HCT116 (cell line): ENCODE data around the gene SLC46A3. TPM values are rescaled to one million over a fixed set of nuclear protein-coding genes. Genes with fewer than 3 reads are reported as not detected.

Experiments used
- ATAC-seq: fragments of 200-7000 bp; cut with Tn5 transposase; 2 replicates; pipeline ENCODE4 v1.9.1; 2020; ENCODE audit warnings: mild to moderate bottlenecking, moderate library complexity
- BruUV-seq: library from RNA; stranded (reverse); fragments of 400-500 nt; replicated peaks from 2 replicates; lab custom pipeline; 2021; lab: Mats Ljungman, UMichigan
- CTCF ChIA-PET: fragments of 300-600 bp; sonication (Branson Sonifier 250); formaldehyde crosslinking; loops from one replicate; lab custom pipeline; 2021; ENCODE audit warnings: antibody characterized with exemption; lab: Charles Lee
- POLR2A ChIA-PET: fragments of 300-600, 350-600 bp; sonication (Branson Sonifier 250); formaldehyde crosslinking; loops from one replicate; lab custom pipeline; 2021; ENCODE audit warnings: antibody characterized with exemption; lab: Charles Lee
- RAD21 ChIA-PET, 2 experiments: fragments of 300-600 bp; sonication (Branson Sonifier 250); formaldehyde crosslinking; loops; one replicate each; lab custom pipeline; 2023; ENCODE audit warnings: low total read pairs in 2 of 2; ENCODE audit not compliant: uncharacterized antibody in 2 of 2, unreplicated experiment in 2 of 2, low non-redundant PET in 1 of 2; lab: Charles Lee
- DNase-seq: peaks from one replicate; pipeline ENCODE4 v3.0.0-alpha.2; 2010; ENCODE audit warnings: low read depth, low spot score
- H2AFZ ChIP-seq: fragments of 200-600 bp; shearing (Covaris generic), sonication (generic); 2 replicates; pipeline ENCODE4 v1.6.1; 2017; ENCODE audit warnings: low read depth, mixed run types, mixed read lengths, antibody characterized with exemption, low read length; ENCODE audit not compliant: poor library complexity, severe bottlenecking
- H3K27ac ChIP-seq: 2 replicates; pipeline ENCODE4 v1.5.1; 2012; ENCODE audit warnings: low read depth, low read length
- H3K27me3 ChIP-seq: fragments of 200-600 bp; sonication (generic); 2 replicates; pipeline ENCODE4 v1.6.1; 2016; ENCODE audit warnings: mixed run types, low read length, mixed read lengths; ENCODE audit not compliant: insufficient read depth
- H3K36me3 ChIP-seq, 2 experiments: fragments of 200-500 bp in 1 of 2; fragments of 200-600 bp in 1 of 2; sonication (Bioruptor generic) in 1 of 2; sonication (generic) in 1 of 2; 2 replicates each; pipeline versions ENCODE4 v1.5.1 to v1.6.1; 2014 to 2016; ENCODE audit warnings: low read length in 2 of 2, inconsistent platforms in 1 of 2, mixed read lengths in 1 of 2, mixed run types in 1 of 2; ENCODE audit not compliant: insufficient read depth in 2 of 2, control insufficient read depth in 1 of 2
- H3K4me1 ChIP-seq, 2 experiments: fragments of 200-600 bp in 1 of 2; sonication (generic) in 1 of 2; 2 replicates each; pipeline versions ENCODE4 v1.5.1 to v1.6.1; 2012 to 2017; ENCODE audit warnings: low read length in 2 of 2, inconsistent platforms in 1 of 2, mild to moderate bottlenecking in 1 of 2, mixed read lengths in 1 of 2, mixed run types in 1 of 2, moderate library complexity in 1 of 2; ENCODE audit not compliant: insufficient read depth in 2 of 2, control insufficient read depth in 1 of 2
- H3K4me2 ChIP-seq: fragments of 200-600 bp; sonication (generic); 2 replicates; pipeline ENCODE4 v1.6.1; 2017; ENCODE audit warnings: mixed run types, low read length, mixed read lengths
- H3K4me3 ChIP-seq, 2 experiments: fragments of 200-600 bp in 1 of 2; sonication (generic) in 1 of 2; replicated peaks in 1 of 2; 2 replicates each; pipeline ENCODE4 v1.5.1; 2011 to 2016; ENCODE audit warnings: low read length in 2 of 2, control low read depth in 1 of 2, low read depth in 1 of 2, mild to moderate bottlenecking in 1 of 2, mixed read lengths in 1 of 2, mixed run types in 1 of 2
- H3K79me2 ChIP-seq: fragments of 200-600 bp; sonication (generic); 2 replicates; pipeline ENCODE4 v1.6.1; 2017; ENCODE audit warnings: mild to moderate bottlenecking, mixed run types, low read length, moderate library complexity, mixed read lengths; ENCODE audit not compliant: insufficient read depth
- H3K9ac ChIP-seq: fragments of 200-600 bp; sonication (generic); 2 replicates; pipeline ENCODE4 v1.6.1; 2016; ENCODE audit warnings: low read length, mixed read lengths
- H3K9me2 ChIP-seq: fragments of 200-600 bp; sonication (generic), shearing (Covaris generic); 2 replicates; pipeline ENCODE4 v1.6.1; 2017; ENCODE audit warnings: mixed run types, mild to moderate bottlenecking, moderate library complexity; ENCODE audit not compliant: insufficient read depth
- H3K9me3 ChIP-seq, 2 experiments: fragments of 200-500 bp in 1 of 2; fragments of 200-600 bp in 1 of 2; sonication (Bioruptor generic) in 1 of 2; sonication (generic) in 1 of 2; 2 replicates each; pipeline ENCODE4 v1.6.1; 2014 to 2017; ENCODE audit warnings: low read length in 2 of 2, mixed read lengths in 2 of 2, inconsistent platforms in 1 of 2, low read depth in 1 of 2, mild to moderate bottlenecking in 1 of 2, mixed run types in 1 of 2, moderate library complexity in 1 of 2; ENCODE audit not compliant: control insufficient read depth in 1 of 2, insufficient read depth in 1 of 2
- H4K20me1 ChIP-seq: fragments of 200-600 bp; sonication (generic), shearing (Covaris generic); 2 replicates; pipeline ENCODE4 v1.6.1; 2017; ENCODE audit warnings: mixed run types, mild to moderate bottlenecking, moderate library complexity; ENCODE audit not compliant: insufficient read depth
- RAD21 ChIP-seq: IDR thresholded peaks from 2 replicates; pipeline ENCODE4 v1.6.1; 2012; ENCODE audit warnings: low read depth, mild to moderate bottlenecking
- intact Hi-C: fragments of 100-400 bp; cut with micrococcal nuclease; formaldehyde crosslinking; loops from 2 replicates; pipeline ENCODE4 v1.10.0; 2022
- total RNA-seq: library from RNA; stranded (reverse); gene quantifications from one replicate; pipeline ENCODE4 v1.2.1, GENCODE V29; 2021; ENCODE audit not compliant: unreplicated experiment
- TF ChIP-seq, protein P1 (sequence below): IDR thresholded peaks from 2 replicates; pipeline ENCODE4 v1.6.1; 2011; ENCODE audit warnings: mild to moderate bottlenecking, low read length, moderate library complexity; ENCODE audit not compliant: insufficient replicate concordance; ENCODE audit errors: extremely low read depth
- TF ChIP-seq, protein P2 (sequence below), 3 experiments: fragments of 200-600 bp in 1 of 3; sonication (generic) in 1 of 3; IDR thresholded peaks in 2 of 3; conservative IDR thresholded peaks in 1 of 3; 2 replicates each; pipeline ENCODE4 v1.5.1; 2012 to 2017; ENCODE audit warnings: low read depth in 2 of 3, low read length in 2 of 3, antibody characterized with exemption in 1 of 3, borderline replicate concordance in 1 of 3, control low read depth in 1 of 3, mild to moderate bottlenecking in 1 of 3, mixed read lengths in 1 of 3, mixed run types in 1 of 3, moderate library complexity in 1 of 3; ENCODE audit not compliant: insufficient read depth in 1 of 3

Gene SLC46A3
- total RNA-seq, 1 experiment from 2014 or later = 0.93 TPM

DNA sequence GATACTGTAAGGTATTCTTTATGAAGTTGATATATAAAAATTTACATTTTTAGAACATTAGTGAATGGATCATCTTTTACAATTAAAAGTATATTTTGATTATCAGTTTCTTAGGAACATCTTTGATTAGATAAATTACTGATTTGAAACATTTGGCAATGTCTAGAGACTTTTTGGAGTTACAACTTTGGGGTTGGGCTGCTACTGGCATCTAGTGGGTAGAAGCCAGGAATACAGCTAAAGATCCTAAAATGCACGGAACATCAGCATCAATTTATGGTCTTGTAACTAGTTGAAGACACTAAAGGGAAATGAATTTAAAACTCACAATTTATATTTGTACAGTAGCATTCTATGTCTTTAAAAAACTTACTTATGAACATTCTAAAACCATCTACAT is 40.0 kb downstream of the SLC46A3 start:
- RAD21 ChIA-PET = no interaction called here
- Histone ChIP-seq H3K4me2 (no peak overlapping the region), H3K9me3 (no peaks in the 10 kb centered on the region), H3K36me3 (peaks cover 31 to 48% of the 10 kb centered on the region in 2 experiments), H3K27me3 (no peaks in the 10 kb centered on the region), H3K9ac (no peak overlapping the region), H4K20me1 (peaks cover 7% of the 10 kb centered on the region; the same call in 1 of the 2 replicates), H3K4me3 (no peak overlapping the region), H3K79me2 (peaks cover 15% of the 10 kb centered on the region), H3K27ac (no peak overlapping the region), H2AFZ (no peak overlapping the region), H3K9me2 (no peaks in the 10 kb centered on the region), H3K4me1 (no peaks in the 10 kb centered on the region)
- ATAC-seq (no peak), DNase-seq (no peak)
- intact Hi-C loops = loop anchor here (1.0 kb wide), 1 partner anchor 117 kb away; no protein-coding TSS in a partner anchor
- TF ChIP-seq RAD21 = peak; percentile 25
- TF ChIP-seq, protein P1, sequence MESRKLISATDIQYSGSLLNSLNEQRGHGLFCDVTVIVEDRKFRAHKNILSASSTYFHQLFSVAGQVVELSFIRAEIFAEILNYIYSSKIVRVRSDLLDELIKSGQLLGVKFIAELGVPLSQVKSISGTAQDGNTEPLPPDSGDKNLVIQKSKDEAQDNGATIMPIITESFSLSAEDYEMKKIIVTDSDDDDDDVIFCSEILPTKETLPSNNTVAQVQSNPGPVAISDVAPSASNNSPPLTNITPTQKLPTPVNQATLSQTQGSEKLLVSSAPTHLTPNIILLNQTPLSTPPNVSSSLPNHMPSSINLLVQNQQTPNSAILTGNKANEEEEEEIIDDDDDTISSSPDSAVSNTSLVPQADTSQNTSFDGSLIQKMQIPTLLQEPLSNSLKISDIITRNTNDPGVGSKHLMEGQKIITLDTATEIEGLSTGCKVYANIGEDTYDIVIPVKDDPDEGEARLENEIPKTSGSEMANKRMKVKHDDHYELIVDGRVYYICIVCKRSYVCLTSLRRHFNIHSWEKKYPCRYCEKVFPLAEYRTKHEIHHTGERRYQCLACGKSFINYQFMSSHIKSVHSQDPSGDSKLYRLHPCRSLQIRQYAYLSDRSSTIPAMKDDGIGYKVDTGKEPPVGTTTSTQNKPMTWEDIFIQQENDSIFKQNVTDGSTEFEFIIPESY = no peak
- TF ChIP-seq, protein P2, sequence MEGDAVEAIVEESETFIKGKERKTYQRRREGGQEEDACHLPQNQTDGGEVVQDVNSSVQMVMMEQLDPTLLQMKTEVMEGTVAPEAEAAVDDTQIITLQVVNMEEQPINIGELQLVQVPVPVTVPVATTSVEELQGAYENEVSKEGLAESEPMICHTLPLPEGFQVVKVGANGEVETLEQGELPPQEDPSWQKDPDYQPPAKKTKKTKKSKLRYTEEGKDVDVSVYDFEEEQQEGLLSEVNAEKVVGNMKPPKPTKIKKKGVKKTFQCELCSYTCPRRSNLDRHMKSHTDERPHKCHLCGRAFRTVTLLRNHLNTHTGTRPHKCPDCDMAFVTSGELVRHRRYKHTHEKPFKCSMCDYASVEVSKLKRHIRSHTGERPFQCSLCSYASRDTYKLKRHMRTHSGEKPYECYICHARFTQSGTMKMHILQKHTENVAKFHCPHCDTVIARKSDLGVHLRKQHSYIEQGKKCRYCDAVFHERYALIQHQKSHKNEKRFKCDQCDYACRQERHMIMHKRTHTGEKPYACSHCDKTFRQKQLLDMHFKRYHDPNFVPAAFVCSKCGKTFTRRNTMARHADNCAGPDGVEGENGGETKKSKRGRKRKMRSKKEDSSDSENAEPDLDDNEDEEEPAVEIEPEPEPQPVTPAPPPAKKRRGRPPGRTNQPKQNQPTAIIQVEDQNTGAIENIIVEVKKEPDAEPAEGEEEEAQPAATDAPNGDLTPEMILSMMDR (IDR thresholded peaks at IDR 0.05 in 2 of 3, conservative IDR thresholded peaks at IDR 0.05 in 1 of 3; ENCODE audit: borderline replicate concordance in 1 of 3, insufficient read depth in 1 of 3, low read depth in 2 of 3, low read length in 2 of 3) = 0 out of 6 replicates have a peak, but pooled peaks of 1 of the 3 experiments have one; percentile 23
- CTCF ChIA-PET = interaction anchor here (0.6 kb wide), 1 partner anchor 118 kb away, joined by 4 read pairs; no protein-coding TSS in a partner anchor
- POLR2A ChIA-PET = no interaction called here
- BruUV-seq = no TSS peak
